SK-N-SH treated with all-trans-retinoic acid at 6 μM for 48 hours (cell line): ENCODE results near the gene KRTAP10-4.
A peak's percentile ranks its signal among the peaks of the same experiment; 100 is the strongest.
"Not testable (repeated sequence)": the region's sequence is repeated elsewhere in the genome, so short reads cannot be mapped to it uniquely, and the experiment has no call there.

Experiments
- ATAC-seq: fragments of 200-7000 bp; cut with Tn5 transposase; 3 replicates; pipeline ENCODE4 v1.9.1; 2020; ENCODE audit warnings: mild to moderate bottlenecking, moderate library complexity
- BACH2 ChIP-seq: fragments of 250-450 bp; sonication (Bioruptor Pico); IDR thresholded peaks from 2 replicates; pipeline ENCODE4 v1.9.0; 2021; ENCODE audit warnings: mild to moderate bottlenecking, borderline replicate concordance
- CSDC2 ChIP-seq: fragments of 250-450 bp; sonication (Bioruptor Pico); IDR thresholded peaks from 2 replicates; pipeline ENCODE4 v1.5.0; 2020; ENCODE audit warnings: mild to moderate bottlenecking, moderate library complexity
- CSRNP3 ChIP-seq: fragments of 250-450 bp; sonication (Bioruptor Pico); IDR thresholded peaks from 2 replicates; pipeline ENCODE4 v1.5.1; 2021; ENCODE audit warnings: mild to moderate bottlenecking, moderate library complexity
- ESRRG ChIP-seq: fragments of 250-450 bp; sonication (Bioruptor Pico); IDR thresholded peaks from 2 replicates; pipeline ENCODE4 v1.6.1; 2021; ENCODE audit warnings: mild to moderate bottlenecking
- OSR1 ChIP-seq: fragments of 250-450 bp; sonication (Bioruptor Pico); IDR thresholded peaks from 2 replicates; pipeline ENCODE4 v1.8.0; 2022; ENCODE audit warnings: moderate library complexity, mild to moderate bottlenecking, inconsistent platforms
- POU6F1 ChIP-seq: fragments of 250-450 bp; sonication (Bioruptor Pico); IDR thresholded peaks from 2 replicates; pipeline ENCODE4 v1.8.0; 2021; ENCODE audit warnings: low read depth, mild to moderate bottlenecking, moderate library complexity, borderline replicate concordance
- PPARA ChIP-seq: fragments of 250-450 bp; sonication (Bioruptor Pico); IDR thresholded peaks from 2 replicates; pipeline ENCODE4 v1.5.0; 2020; ENCODE audit warnings: mild to moderate bottlenecking, borderline replicate concordance
- SNAI2 ChIP-seq: fragments of 250-450 bp; sonication (Bioruptor Pico); IDR thresholded peaks from 2 replicates; pipeline ENCODE4 v1.5.0; 2020; ENCODE audit warnings: mild to moderate bottlenecking, moderate library complexity
- TCF4 ChIP-seq: fragments of 250-450 bp; sonication (Bioruptor Pico); IDR thresholded peaks from 2 replicates; pipeline ENCODE4 v1.8.0; 2021; ENCODE audit warnings: mild to moderate bottlenecking, moderate library complexity, borderline replicate concordance
- ZC3H10 ChIP-seq: fragments of 250-450 bp; sonication (Bioruptor Pico); IDR thresholded peaks from 2 replicates; pipeline ENCODE4 v1.5.1; 2021; ENCODE audit warnings: mild to moderate bottlenecking, moderate library complexity
- ZFP3 ChIP-seq: fragments of 250-450 bp; sonication (Bioruptor Pico); IDR thresholded peaks from 2 replicates; pipeline ENCODE4 v1.5.0; 2020; ENCODE audit warnings: mild to moderate bottlenecking, moderate library complexity
- ZFP30 ChIP-seq: fragments of 450-650 bp; formaldehyde crosslinking; IDR thresholded peaks from 2 replicates; pipeline ENCODE4 v1.5.0; 2022; ENCODE audit warnings: mild to moderate bottlenecking, moderate library complexity
- ZNF565 ChIP-seq: fragments of 450-650 bp; formaldehyde crosslinking; conservative IDR thresholded peaks from 2 replicates; pipeline ENCODE4 v1.5.0; 2020; ENCODE audit warnings: low read depth, mild to moderate bottlenecking, moderate library complexity
- ZNF70 ChIP-seq: fragments of 450-650 bp; formaldehyde crosslinking; IDR thresholded peaks from 2 replicates; pipeline ENCODE4 v1.5.0; 2020; ENCODE audit warnings: mild to moderate bottlenecking, moderate library complexity
- ZNF8 ChIP-seq: fragments of 450-650 bp; formaldehyde crosslinking; IDR thresholded peaks from 2 replicates; pipeline ENCODE4 v1.5.0; 2020; ENCODE audit warnings: mild to moderate bottlenecking, moderate library complexity
- TF ChIP-seq, protein P1 (sequence below): fragments of 250-450 bp; sonication (Bioruptor Pico); IDR thresholded peaks from 2 replicates; pipeline ENCODE4 v1.5.1; 2020; ENCODE audit warnings: low read depth, mild to moderate bottlenecking, moderate library complexity
- TF ChIP-seq, protein P2 (sequence below): fragments of 250-450 bp; sonication (Bioruptor Pico); IDR thresholded peaks from 2 replicates; pipeline ENCODE4 v1.8.0; 2020; ENCODE audit warnings: mild to moderate bottlenecking, moderate library complexity, borderline replicate concordance
- TF ChIP-seq, protein P3 (sequence below): fragments of 250-450 bp; sonication (Bioruptor Pico); IDR thresholded peaks from 2 replicates; pipeline ENCODE4 v1.5.0; 2020; ENCODE audit warnings: mild to moderate bottlenecking, moderate library complexity

Gene KRTAP10-4

DNA sequence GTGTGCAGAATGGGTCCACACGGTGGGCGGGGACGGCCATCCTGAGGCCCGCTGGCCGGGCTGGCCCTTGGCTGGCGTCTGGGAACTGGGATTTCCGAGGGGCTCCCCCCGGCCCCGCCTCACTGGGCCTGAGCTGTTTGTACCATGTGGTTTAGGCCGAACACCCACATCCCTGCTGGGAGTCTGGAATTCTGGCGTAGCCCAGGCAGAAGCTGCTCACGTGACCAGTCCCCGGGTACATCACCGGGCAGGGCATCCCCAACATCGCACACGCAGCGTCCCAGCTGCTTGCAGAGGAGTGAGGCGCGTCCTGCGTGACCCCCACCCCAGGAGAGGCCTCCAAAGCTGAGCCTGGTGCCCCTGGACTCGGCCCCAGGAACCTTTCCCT is 28.9 kb downstream of the KRTAP10-4 start:
- TF ChIP-seq ZC3H10 (CRISPR knock-in tag), result no peak
- TF ChIP-seq, all 23 proteins: peak for 0
- peak; percentile 25; the same call in 1 of the 3 replicates for ATAC-seq

DNA sequence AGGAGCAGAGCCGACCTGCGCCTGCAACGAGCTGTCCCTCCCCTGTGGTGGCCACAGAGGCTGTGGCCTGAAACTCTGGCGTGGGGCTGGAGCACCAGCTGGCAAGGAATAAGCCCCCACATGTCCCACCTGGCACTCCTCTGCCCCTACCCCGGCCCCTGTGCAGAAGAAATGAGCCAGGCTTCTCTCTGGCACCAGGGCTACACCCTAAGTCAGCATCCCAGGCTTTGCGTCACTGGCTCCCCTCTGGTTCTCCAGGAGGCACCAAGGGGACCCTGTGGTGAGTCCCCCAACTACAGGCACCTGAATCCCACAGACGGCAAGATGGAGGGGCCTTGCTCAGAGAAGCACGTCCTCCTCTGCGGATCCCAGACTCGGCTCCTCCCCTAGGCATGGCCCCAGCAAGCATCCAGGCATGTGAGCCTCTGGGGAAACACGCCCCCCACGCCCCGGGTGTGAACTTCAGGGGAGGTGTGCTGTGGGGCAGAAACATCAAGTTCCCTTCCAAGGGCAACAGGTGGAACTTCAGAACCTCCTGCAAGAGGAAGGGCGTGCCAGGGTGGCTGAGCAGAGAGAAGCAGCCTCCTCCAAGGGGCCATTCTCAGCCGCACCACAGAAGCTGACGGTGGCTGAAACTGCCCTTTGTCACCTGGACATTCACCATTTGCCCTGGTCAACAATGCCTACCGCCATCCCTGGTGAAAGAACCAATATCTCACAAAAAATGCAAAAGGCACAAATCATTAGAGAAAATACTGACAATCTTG is 29.8 kb downstream of the KRTAP10-4 start:
- no peak for ATAC-seq
- no peak for TF ChIP-seq TCF4 (CRISPR knock-in tag)
- TF ChIP-seq OSR1 (CRISPR knock-in tag), result no peak
- TF ChIP-seq, protein P1, sequence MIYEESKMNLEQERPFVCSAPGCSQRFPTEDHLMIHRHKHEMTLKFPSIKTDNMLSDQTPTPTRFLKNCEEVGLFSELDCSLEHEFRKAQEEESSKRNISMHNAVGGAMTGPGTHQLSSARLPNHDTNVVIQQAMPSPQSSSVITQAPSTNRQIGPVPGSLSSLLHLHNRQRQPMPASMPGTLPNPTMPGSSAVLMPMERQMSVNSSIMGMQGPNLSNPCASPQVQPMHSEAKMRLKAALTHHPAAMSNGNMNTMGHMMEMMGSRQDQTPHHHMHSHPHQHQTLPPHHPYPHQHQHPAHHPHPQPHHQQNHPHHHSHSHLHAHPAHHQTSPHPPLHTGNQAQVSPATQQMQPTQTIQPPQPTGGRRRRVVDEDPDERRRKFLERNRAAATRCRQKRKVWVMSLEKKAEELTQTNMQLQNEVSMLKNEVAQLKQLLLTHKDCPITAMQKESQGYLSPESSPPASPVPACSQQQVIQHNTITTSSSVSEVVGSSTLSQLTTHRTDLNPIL (CRISPR knock-in tag), result no peak
- TF ChIP-seq, protein P2, sequence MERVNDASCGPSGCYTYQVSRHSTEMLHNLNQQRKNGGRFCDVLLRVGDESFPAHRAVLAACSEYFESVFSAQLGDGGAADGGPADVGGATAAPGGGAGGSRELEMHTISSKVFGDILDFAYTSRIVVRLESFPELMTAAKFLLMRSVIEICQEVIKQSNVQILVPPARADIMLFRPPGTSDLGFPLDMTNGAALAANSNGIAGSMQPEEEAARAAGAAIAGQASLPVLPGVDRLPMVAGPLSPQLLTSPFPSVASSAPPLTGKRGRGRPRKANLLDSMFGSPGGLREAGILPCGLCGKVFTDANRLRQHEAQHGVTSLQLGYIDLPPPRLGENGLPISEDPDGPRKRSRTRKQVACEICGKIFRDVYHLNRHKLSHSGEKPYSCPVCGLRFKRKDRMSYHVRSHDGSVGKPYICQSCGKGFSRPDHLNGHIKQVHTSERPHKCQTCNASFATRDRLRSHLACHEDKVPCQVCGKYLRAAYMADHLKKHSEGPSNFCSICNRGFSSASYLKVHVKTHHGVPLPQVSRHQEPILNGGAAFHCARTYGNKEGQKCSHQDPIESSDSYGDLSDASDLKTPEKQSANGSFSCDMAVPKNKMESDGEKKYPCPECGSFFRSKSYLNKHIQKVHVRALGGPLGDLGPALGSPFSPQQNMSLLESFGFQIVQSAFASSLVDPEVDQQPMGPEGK (CRISPR knock-in tag), result no peak
- TF ChIP-seq ZNF8, result no peak
- TF ChIP-seq ZNF70 (CRISPR knock-in tag), result no peak
- no peak for TF ChIP-seq POU6F1 (CRISPR knock-in tag)
- TF ChIP-seq BACH2 (CRISPR knock-in tag), result no peak
- TF ChIP-seq, all 23 proteins: peak for 0

DNA sequence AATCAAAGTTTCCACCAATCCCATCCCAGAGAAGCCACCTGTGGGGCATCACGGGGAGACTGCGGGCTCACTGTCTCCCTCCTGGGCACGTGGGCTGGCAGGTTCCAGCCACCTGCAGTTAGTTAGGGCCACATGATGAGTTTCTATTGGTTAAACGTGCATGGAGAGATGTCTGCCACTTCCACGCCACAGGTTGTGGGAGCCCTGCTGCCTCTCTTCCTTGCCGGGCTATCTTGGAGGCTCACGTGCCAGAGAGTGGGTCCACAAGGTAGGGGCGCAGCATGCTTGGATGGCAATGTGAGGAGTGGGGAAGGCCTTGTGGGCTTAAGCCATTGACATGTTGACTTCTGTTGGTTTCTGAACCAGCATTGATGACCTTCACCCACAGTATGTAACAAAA is 30.4 kb downstream of the KRTAP10-4 start:
- ATAC-seq, result no peak
- TF ChIP-seq ZFP30 (no peak), ZFP3 (CRISPR knock-in tag) (no peak), BACH2 (CRISPR knock-in tag) (no peak), ZNF565 (CRISPR knock-in tag) (no peak), TCF4 (CRISPR knock-in tag) (no peak), PPARA (CRISPR knock-in tag) (no peak), CSDC2 (no peak)

DNA sequence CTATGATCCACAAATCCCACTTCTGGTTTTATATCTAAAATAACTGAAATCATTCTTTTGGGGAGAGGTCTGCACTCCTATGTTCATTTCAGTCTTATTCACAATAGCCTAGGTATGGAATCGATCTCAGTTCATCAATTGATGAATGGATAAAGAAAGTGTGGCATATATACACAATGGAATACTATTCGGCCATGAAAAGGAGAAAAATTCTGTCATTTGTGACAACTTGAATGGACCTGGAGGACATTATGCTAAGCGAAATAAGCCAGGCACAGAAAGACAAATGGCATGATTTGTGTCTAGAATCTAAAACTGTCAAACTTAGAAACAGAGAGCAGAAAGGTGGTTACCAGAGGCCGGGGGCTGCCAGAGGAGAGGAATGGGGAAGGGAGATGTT is 33.0 kb downstream of the KRTAP10-4 start:
- TF ChIP-seq ZNF70 (CRISPR knock-in tag) (no peak), CSRNP3 (no peak), SNAI2 (no peak), ZFP3 (CRISPR knock-in tag) (no peak), BACH2 (CRISPR knock-in tag) (no peak), OSR1 (CRISPR knock-in tag) (no peak), ZFP30 (no peak)
- ATAC-seq, result no peak

DNA sequence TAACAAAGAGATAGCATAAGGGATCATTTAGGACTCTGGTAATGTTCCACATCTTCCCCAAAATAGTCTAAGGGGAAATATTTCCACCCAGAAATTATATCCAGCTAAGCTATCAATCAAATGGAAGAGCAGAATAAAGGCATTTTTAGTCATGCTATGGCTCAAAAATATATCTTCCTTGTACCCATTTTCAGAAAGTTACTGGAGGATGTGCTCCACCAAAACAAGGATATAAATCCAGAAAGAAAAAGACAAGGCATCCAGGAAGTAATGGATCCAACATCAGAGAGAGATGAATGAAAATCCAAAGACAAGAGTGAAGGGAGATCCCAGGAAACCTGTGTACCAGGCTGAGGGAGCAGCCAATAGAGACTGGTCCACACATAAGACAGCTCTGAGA is 35.7 kb downstream of the KRTAP10-4 start:
- TF ChIP-seq ESRRG (CRISPR knock-in tag), result no peak
- TF ChIP-seq SNAI2, result no peak
- TF ChIP-seq, protein P3, sequence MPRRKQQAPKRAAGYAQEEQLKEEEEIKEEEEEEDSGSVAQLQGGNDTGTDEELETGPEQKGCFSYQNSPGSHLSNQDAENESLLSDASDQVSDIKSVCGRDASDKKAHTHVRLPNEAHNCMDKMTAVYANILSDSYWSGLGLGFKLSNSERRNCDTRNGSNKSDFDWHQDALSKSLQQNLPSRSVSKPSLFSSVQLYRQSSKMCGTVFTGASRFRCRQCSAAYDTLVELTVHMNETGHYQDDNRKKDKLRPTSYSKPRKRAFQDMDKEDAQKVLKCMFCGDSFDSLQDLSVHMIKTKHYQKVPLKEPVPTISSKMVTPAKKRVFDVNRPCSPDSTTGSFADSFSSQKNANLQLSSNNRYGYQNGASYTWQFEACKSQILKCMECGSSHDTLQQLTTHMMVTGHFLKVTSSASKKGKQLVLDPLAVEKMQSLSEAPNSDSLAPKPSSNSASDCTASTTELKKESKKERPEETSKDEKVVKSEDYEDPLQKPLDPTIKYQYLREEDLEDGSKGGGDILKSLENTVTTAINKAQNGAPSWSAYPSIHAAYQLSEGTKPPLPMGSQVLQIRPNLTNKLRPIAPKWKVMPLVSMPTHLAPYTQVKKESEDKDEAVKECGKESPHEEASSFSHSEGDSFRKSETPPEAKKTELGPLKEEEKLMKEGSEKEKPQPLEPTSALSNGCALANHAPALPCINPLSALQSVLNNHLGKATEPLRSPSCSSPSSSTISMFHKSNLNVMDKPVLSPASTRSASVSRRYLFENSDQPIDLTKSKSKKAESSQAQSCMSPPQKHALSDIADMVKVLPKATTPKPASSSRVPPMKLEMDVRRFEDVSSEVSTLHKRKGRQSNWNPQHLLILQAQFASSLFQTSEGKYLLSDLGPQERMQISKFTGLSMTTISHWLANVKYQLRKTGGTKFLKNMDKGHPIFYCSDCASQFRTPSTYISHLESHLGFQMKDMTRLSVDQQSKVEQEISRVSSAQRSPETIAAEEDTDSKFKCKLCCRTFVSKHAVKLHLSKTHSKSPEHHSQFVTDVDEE (CRISPR knock-in tag), result no peak
- TF ChIP-seq ZFP3 (CRISPR knock-in tag), result no peak
- no peak for TF ChIP-seq CSRNP3
- TF ChIP-seq PPARA (CRISPR knock-in tag), result no peak
- no peak for TF ChIP-seq BACH2 (CRISPR knock-in tag)
- no peak for TF ChIP-seq ZC3H10 (CRISPR knock-in tag)
- TF ChIP-seq, protein P2 (CRISPR knock-in tag), result no peak
- TF ChIP-seq ZNF8, result no peak
- no peak for ATAC-seq

DNA sequence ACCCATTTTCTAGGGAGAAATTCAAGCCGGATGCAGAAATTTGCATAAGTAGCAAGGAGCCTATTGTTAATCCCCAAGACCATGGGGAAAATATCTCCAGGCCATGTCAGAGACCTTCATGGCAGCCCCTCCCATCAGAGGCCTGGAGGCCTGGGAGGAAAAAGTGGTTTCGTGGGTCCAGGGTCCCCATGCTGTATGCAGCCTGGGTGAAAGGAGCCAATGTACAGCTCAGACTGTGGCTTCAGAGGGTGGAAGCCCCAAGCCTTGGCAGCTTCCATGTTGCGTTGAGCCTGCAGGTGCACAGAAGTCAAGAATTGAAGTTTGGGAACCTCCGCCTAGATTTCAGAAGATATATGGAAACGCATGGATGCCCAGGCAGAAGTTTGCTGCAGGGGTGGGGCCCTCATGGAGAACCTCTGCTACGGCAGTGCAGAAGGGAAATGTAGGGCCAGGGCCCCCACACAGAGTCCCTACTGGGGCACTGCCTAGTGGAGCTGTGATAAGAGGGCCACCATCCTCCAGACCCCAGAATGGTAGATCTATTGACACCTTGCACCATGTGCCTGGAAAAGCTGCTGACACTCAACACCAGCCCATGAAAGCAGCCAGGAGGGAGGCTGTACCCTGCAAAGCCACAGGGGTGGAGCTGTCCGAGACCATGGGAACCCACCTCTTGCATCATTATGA is 36.8 kb downstream of the KRTAP10-4 start:
- not testable (repeated sequence) for ATAC-seq
